Gastroesophageal sphincter (tissue), 3 donors: ENCODE results near the gene CCN5.

Source experiments
- EP300 ChIP-seq: sonication (generic); formaldehyde crosslinking; IDR thresholded peaks from one replicate; pipeline ENCODE4 v1.6.1; 2017; ENCODE audit warnings: antibody characterized with exemption, mild to moderate bottlenecking
- POLR2A ChIP-seq, 2 donors: fragments of 450-650 bp; IDR thresholded peaks; one replicate each; pipeline ENCODE4 v1.6.1; 2017; ENCODE audit warnings: antibody characterized with exemption in 2 of 2, mild to moderate bottlenecking in 2 of 2, moderate library complexity in 1 of 2
- POLR2AphosphoS5 ChIP-seq: sonication (generic); formaldehyde crosslinking; IDR thresholded peaks from one replicate; pipeline ENCODE4 v1.6.1; 2017; ENCODE audit warnings: antibody characterized with exemption
- TF ChIP-seq, protein P1 (sequence below), 4 experiments: fragments of 200-600 bp in 2 of 4; fragments of 450-650 bp in 2 of 4; sonication (generic) in 1 of 4; IDR thresholded peaks; one replicate each; pipeline ENCODE4 v1.5.1; 2017 to 2019; ENCODE audit warnings: antibody characterized with exemption in 4 of 4, mild to moderate bottlenecking in 2 of 4, moderate library complexity in 2 of 4

- TF ChIP-seq, protein P1, sequence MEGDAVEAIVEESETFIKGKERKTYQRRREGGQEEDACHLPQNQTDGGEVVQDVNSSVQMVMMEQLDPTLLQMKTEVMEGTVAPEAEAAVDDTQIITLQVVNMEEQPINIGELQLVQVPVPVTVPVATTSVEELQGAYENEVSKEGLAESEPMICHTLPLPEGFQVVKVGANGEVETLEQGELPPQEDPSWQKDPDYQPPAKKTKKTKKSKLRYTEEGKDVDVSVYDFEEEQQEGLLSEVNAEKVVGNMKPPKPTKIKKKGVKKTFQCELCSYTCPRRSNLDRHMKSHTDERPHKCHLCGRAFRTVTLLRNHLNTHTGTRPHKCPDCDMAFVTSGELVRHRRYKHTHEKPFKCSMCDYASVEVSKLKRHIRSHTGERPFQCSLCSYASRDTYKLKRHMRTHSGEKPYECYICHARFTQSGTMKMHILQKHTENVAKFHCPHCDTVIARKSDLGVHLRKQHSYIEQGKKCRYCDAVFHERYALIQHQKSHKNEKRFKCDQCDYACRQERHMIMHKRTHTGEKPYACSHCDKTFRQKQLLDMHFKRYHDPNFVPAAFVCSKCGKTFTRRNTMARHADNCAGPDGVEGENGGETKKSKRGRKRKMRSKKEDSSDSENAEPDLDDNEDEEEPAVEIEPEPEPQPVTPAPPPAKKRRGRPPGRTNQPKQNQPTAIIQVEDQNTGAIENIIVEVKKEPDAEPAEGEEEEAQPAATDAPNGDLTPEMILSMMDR (IDR thresholded peaks at IDR 0.05), result no peak
- no peak for TF ChIP-seq POLR2A (IDR thresholded peaks at IDR 0.05)
- no peak for TF ChIP-seq POLR2AphosphoS5
- no peak for TF ChIP-seq EP300
Measured at GRCh38 chr20:44705364-44706094, 9.6 kb upstream of the CCN5 start.
